CD4-positive, alpha-beta T cell treated with Interleukin-17A for 1 hour (primary cell): ENCODE measurements around the gene CDK4.

Source experiments
- DNase-seq: peaks from one replicate; pipeline ENCODE4 v3.0.0-alpha.2; 2020

Gene CDK4

GRCh38 chr12:57736741-57737466 is 15.2 kb downstream of the CDK4 start:
- no peak for DNase-seq

GRCh38 chr12:57735952-57736740 is 16.0 kb downstream of the CDK4 start:
- DNase-seq, result no peak

DNA sequence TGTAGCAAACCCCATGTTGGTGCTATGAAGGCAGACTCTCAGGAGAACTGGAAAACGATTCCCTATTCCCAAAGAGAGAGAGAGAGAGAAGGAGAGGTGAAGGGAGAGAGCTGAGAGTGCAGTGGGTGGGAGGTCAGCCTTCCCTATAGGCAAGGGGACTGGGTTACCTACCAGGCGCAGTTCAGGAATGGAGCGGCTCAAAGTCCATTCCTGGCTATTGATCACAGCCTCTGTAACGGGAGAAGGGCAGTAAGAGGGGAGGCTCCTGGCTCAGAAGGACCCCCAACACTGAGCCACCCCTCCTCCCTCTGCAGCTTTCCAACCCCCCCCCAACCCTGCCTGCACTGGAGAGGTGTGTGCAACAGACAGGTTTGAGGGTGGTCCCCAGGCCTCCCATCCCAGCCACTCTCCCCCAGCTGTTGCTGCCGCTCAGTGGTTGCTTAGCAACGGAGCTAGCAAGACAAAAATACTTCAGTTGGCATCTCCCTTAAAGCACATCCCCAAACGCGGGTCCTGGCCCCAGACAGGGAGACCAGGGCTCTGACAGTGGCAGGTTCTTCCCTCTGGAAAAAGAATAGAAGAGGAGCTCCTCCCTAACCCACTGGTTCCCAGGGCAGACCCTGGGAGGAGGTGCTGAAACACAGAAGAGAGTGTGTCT is 16.8 kb downstream of the CDK4 start:
- DNase-seq, result no peak

DNA sequence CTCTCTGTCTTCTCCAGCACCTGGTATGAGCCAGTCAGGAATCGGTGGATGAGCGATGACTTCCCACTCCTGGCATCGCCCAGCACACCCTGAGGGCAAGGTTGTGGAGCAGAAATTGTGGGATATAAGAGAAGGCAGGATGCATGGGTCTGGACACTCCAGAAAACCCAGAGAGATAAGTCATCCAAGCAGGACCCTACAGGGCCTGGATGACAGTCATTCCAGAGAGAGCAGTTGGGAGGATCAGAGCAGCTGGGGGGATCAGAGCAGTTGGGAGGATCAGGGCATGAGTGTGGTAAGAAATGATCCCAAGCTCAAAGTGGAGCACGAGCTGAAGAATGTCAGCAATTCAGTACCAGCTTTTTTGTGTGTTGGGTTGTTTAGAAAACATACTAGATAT is 17.5 kb downstream of the CDK4 start:
- DNase-seq, result no peak

- DNase-seq, result no peak
Observed at GRCh38 chr12:57733928-57734327, 18.2 kb downstream of the CDK4 start.

GRCh38 chr12:57732726-57733593 is 19.1 kb downstream of the CDK4 start:
- DNase-seq, result no peak

DNA sequence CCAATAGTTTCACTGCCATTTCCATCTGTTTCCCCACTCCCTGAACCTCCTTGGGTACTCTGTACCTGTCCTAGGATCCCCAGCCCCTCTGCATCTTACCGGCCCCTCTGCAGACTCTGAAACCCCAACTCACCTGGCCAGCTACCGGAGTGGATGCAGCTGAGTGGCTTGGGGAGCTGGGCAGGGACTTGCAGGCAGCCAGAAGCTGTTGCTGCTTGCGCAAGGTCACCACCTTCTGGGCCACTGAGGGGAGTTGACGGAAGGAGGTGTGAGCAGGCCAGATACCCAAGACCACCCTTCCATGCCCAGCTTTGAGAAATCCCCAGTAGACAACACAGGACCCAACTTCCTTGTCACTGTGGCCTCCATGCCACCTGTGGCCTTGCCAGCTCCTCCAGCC is 19.8 kb downstream of the CDK4 start:
- DNase-seq, result no peak

DNA sequence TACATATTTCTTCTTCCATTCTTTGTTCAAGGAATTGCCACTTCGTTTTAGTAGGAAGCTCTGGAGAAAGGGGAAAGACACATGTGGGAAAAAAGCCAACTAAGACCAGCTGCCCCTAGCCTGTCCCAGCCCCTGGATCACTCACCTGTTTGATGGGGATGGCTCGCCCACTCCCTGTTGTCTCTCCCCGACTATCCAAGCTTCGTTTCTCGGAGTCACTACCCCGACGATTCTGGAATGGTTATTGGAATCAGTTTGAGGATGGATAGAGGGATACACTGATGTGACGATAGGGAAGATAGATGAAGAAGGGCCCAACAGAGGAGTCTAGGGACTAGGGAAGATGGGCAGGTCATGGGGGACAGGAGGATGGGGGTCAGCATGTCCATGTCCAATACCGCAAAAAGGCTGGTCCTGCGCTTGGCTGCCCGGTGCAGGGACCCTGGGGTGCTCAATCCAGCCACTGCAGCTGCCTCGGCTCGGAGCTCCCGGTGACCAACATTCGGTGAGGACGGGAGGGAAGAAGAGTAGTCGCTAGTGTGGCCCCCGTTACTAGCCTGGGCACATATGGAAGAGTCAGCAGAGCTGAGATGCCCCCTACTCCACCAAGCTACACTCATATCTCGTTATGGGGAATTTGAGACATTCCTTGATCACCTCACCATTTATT is 20.6 kb downstream of the CDK4 start:
- DNase-seq, result no peak

- DNase-seq, result no peak
Observed at GRCh38 chr12:57730336-57731067, 21.6 kb downstream of the CDK4 start.

- DNase-seq, result no peak
Observed at GRCh38 chr12:57729321-57729844, 22.7 kb downstream of the CDK4 start.

GRCh38 chr12:57727758-57728395 is 24.2 kb downstream of the CDK4 start:
- DNase-seq, result no peak

DNA sequence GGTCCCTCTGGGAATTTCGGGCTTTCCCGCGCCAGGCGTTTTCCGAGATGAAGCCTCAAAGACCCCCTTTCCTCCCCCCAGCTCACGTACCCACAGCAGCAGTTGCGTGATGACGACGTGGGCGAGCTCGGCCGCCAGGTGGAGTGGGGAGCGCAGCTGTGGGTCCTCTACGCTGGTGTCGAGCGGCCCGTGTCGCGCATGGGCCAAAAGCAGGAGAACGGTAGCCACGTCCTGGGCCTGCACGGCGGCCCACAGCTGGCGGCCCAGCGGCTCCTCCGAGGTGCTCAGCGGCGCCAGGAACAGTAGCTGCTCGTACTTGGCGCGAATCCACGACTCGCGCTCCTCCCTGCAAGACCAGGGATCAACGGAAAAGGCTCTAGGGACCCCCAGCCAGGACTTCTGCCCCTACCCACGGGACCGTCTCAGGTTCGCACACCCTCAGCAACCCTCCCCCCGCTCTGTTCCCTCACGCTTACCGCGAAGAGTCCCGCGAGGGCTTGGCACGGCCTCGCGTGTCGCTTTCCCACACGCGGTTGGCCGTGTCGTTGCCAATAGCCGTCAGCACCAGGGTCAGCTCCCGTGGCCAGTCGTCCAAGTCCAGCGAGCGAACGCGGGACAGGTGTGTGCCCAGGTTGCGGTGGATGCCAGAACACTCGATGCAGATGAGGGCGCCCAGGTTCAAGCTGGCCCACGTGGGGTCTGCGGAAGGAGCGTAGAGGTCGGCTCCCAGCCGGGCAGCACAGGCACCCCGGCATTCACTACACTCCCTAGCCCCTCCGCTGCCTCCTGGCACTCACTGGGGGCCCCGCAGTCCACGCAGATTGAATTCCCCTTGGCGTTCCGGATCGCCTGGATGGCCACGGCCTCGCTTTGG is 25.0 kb downstream of the CDK4 start:
- no peak for DNase-seq

- peak; percentile 40 for DNase-seq
Observed at GRCh38 chr12:57726151-57726883, 25.8 kb downstream of the CDK4 start.

DNA sequence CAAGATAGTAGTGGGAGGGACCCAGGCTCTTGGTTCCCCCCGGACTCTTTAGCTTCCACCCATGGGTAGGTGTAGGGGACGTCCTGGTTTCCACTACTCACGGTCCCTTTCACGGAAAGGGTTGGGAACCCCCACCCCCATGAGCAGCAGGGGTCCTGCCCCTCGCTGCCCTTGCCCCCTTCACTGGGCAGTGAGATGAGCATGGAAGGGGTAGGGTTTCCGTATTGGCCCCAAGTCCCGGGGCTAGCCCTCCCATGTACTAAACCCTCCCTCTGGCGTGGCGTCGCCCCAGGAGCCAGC is 26.3 kb downstream of the CDK4 start:
- DNase-seq, result no peak

GRCh38 chr12:57724936-57725740 is 27.0 kb downstream of the CDK4 start:
- DNase-seq, result no peak

DNA sequence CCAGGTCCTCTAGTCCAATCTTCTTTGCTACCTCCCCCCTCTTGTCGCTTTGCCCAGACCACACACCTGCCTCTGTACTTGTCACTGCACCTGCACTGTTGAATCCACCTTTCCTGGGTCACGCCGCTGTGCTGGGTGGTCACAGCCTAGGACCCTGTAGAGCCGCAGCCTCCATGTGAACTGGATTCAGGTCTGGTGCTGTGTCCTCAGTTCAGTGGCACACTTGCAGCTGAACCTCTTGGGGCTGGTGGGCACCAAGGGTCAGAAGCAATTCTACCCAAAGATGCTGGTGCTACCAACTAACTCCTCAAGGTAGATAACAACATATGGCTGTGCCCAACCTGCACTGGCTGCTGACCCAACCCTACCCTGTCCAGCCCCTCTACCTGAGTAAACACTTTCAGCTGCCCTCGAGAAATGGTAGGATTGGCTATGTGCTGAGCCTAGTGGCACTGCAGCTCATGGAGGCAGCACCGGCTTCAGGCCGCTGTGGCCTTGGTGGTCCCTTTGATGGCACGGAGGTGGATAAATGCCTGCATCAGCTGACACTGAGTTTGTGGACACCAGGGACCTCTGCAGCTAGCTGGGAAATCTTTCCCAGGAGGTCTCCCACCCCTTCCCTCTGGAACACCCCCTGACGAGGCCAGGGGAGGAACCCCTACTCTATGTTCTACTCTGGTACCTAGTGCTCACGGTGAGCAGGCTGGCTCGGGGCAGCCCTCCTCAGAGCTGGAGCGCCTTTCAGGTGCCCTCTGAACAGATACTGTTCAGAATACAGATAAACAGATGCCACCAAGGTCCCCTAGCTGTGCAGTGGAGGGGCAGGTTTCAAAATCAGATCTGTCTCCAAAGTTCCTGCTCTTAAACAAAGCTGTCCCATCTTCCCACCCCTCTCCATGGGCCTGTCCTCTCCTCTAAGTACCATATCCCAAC is 27.8 kb downstream of the CDK4 start:
- no peak for DNase-seq

DNA sequence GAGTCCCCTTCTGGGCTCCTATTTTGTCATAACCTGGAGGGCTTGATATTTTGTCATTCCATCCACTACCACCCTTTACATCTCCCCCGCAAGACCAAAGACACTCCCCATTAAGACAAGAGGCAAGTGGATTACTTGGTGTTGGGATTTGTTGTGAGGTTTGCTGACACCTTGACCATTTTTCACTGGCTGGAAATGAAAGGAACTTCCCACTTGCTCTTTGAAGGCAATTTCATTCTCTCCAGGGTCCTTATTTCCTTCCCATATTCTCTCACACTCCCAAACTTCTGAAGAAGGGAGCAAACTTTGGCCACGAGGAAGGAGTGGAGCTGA is 28.5 kb downstream of the CDK4 start:
- DNase-seq, result no peak
